OCI-LY7 (cell line): Measurements from ENCODE around the gene COMP. TPM values are rescaled to one million over a fixed set of nuclear protein-coding genes. Genes with fewer than 3 reads are reported as not detected.

Experiments used
- BruUV-seq: library from RNA; stranded (reverse); fragments of 400-500 nt; replicated peaks from 2 replicates; lab custom pipeline; 2021; lab: Mats Ljungman, UMichigan
- CTCF ChIA-PET: fragments of 300-600 bp; sonication (Branson Sonifier 250); formaldehyde crosslinking; loops from one replicate; lab custom pipeline; 2022; ENCODE audit warnings: antibody characterized with exemption; ENCODE audit not compliant: unreplicated experiment; lab: Charles Lee
- POLR2A ChIA-PET: fragments of 300-600 bp; sonication (Branson Sonifier 250); formaldehyde crosslinking; loops from one replicate; lab custom pipeline; 2022; ENCODE audit warnings: antibody characterized with exemption; lab: Charles Lee
- DNase-seq: peaks from one replicate; pipeline ENCODE4 v3.0.0-alpha.2; 2015; ENCODE audit warnings: low spot score
- H2AFZ ChIP-seq: fragments of 200-600 bp; sonication (generic), shearing (Covaris generic); 2 replicates; pipeline ENCODE4 v1.6.1; 2014; ENCODE audit warnings: mild to moderate bottlenecking, antibody characterized with exemption, low read length, moderate library complexity
- H3K27ac ChIP-seq: fragments of 200-600 bp; sonication (generic); 2 replicates; pipeline ENCODE4 v1.5.1; 2014; ENCODE audit warnings: mixed run types, low read depth, mild to moderate bottlenecking, moderate library complexity, low read length, inconsistent platforms; ENCODE audit not compliant: poor library complexity, severe bottlenecking
- H3K36me3 ChIP-seq: fragments of 200-600 bp; sonication (generic); 2 replicates; pipeline ENCODE4 v1.6.1; 2014; ENCODE audit warnings: mild to moderate bottlenecking, antibody characterized with exemption, low read length, moderate library complexity, mixed read lengths; ENCODE audit not compliant: insufficient read depth
- H3K4me1 ChIP-seq: fragments of 200-600 bp; sonication (generic); 2 replicates; pipeline ENCODE4 v1.5.1; 2014; ENCODE audit warnings: mild to moderate bottlenecking, low read length; ENCODE audit not compliant: insufficient read depth, poor library complexity, severe bottlenecking
- H3K4me2 ChIP-seq: fragments of 200-600 bp; sonication (generic); 2 replicates; pipeline ENCODE4 v1.6.1; 2014; ENCODE audit warnings: mild to moderate bottlenecking, low read length
- H3K4me3 ChIP-seq: fragments of 200-600 bp; sonication (generic); 2 replicates; pipeline ENCODE4 v1.5.1; 2014; ENCODE audit warnings: mild to moderate bottlenecking, low read depth, low read length; ENCODE audit not compliant: poor library complexity, severe bottlenecking
- H3K79me2 ChIP-seq: fragments of 200-600 bp; sonication (generic); 2 replicates; pipeline ENCODE4 v1.6.1; 2016; ENCODE audit warnings: low read depth, mild to moderate bottlenecking, low read length, moderate library complexity, mixed read lengths; ENCODE audit not compliant: insufficient read depth
- H3K9me2 ChIP-seq: fragments of 200-600 bp; sonication (generic); 2 replicates; pipeline ENCODE4 v1.6.1; 2016; ENCODE audit warnings: mild to moderate bottlenecking, low read length, mixed read lengths; ENCODE audit not compliant: insufficient read depth
- H3K9me3 ChIP-seq: fragments of 200-600 bp; sonication (generic); 2 replicates; pipeline ENCODE4 v1.6.1; 2014; ENCODE audit warnings: mild to moderate bottlenecking, mixed run types, low read length, mixed read lengths
- H4K20me1 ChIP-seq: fragments of 200-600 bp; sonication (generic); 2 replicates; pipeline ENCODE4 v1.6.1; 2014; ENCODE audit warnings: mild to moderate bottlenecking, antibody characterized with exemption, low read length, moderate library complexity, mixed read lengths; ENCODE audit not compliant: insufficient read depth
- CTCF ChIP-seq: fragments of 200-600 bp; sonication (generic); conservative IDR thresholded peaks from 2 replicates; pipeline ENCODE4 v1.5.1; 2014; ENCODE audit warnings: mild to moderate bottlenecking, antibody characterized with exemption, low read length, moderate library complexity, mixed read lengths
- EZH2phosphoT487 ChIP-seq: fragments of 200-600 bp; sonication (generic); IDR thresholded peaks from 2 replicates; pipeline ENCODE4 v1.6.1; 2018; ENCODE audit warnings: low read depth, borderline replicate concordance, mild to moderate bottlenecking, mixed run types, antibody characterized with exemption, low read length, moderate library complexity, mixed read lengths
- intact Hi-C: fragments of 100-400 bp; cut with micrococcal nuclease; formaldehyde crosslinking; loops from one replicate; pipeline ENCODE4 v1.10.0; 2022; ENCODE audit not compliant: unreplicated experiment
- total RNA-seq, 2 experiments: library from RNA; depleted of rRNA in 1 of 2; stranded (reverse); fragments of >200 nt in 1 of 2; shearing (Covaris generic) in 1 of 2; gene quantifications; 2 replicates each; pipeline ENCODE4 v1.2.3, GENCODE V29; 2014 to 2022

COMP gene
- total RNA-seq, 2 experiments from 2014 or later, result not detected

DNA sequence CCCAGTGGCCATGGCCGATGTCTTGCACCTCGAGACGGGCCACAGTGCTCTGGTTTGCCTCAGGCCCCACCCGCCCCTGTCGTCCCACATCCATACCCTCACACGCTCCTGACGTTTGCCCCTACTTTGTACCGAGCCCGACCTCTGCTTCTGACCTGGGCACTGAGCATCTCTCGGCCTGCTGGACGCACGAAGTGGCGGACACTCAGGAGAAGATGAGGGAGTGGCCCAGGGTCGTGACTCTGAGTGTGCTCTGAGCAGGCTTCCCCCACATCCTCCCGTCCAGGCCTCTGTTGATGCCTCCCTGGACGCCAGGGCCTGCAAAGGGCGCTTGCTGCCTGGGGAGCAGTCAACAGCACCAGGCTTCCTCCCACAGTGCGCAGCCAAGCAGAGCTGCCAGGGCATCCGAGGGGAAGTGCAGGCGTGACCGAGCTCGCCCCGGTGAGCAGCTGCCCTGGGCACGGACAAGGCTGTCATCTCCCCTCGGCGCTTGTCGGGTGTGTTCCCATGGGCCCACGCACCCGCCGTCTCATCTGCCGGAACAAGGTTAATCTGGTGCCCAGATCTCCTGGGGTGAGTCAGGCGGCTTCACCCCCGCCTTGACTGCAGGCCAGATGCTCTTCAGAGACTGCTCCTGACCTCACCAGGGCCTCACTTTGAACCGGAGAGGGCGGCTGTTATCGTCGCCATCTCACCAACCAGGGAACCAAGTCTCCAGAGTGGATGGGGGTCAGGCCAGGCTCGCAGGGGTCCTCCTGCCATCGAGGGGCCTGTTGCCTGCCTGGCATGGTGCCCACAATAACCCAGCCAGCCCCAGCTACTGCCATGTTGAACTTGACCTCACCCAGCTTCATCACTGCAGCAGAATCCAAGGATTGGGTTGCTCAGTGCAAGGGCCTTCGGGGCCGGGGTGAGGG is 27.2 kb downstream of the COMP start:
- Histone ChIP-seq H3K27ac (no peak overlapping the region), H3K36me3 (no peaks in the 10 kb centered on the region), H3K9me3 (no peaks in the 10 kb centered on the region), H4K20me1 (no peaks in the 10 kb centered on the region), H3K79me2 (no peaks in the 10 kb centered on the region), H3K9me2 (no peaks in the 10 kb centered on the region), H3K4me2 (no peak overlapping the region), H3K4me3 (no peak overlapping the region), H2AFZ (no peak overlapping the region), H3K4me1 (peaks cover 6% of the 10 kb centered on the region)
- intact Hi-C loops, result no loop called here
- no peak for DNase-seq
- TF ChIP-seq EZH2phosphoT487 (no peak), CTCF (no peak)
- ChIA-PET CTCF (no interaction called here), POLR2A (no interaction called here)
- no TSS peak for BruUV-seq

DNA sequence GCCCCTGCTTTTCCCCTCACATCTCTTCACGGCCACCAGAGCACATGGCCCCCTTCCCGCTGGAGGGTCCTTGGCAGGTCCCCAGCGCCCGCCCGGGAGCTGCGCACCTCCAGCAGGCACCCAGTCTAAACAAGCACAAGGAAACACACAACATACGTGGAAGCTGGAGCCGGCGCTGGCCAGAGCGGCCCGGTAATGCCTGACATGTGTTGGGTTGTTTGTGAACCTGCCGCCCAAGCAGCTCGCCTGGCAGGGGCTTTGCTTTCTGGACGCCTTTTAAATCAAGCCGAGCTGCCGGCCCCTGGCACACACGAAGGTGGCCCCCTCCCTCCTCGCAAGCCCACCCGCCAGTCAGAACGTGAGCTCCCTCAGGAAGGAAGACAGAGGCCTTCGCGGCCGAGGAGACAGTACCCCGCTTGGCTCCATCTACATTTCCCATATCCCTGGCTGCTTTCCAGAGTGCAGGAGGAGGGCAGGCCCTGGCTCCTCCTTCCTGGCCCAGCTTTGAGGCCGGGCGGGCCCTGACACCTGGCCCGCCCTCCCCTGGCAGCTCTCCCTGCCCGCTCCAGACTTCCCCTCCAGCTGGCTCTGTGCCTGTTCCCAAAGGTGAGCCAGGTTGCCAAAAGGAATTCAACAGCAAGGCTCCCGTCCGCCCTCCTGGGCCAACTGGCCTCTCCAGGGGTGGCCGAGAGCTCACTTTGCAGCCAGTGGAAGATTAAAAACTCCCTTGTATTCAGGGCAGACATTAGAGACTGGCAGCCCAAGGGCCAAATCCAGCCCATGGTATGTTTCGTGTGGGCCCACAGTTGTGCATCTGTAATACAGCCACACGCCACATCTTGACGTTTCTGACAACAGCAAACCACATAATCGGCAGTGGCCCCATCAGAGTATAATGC is 28.7 kb downstream of the COMP start:
- Histone ChIP-seq H3K4me2 (no peak overlapping the region), H3K4me1 (peaks cover 6% of the 10 kb centered on the region), H3K79me2 (no peaks in the 10 kb centered on the region), H3K36me3 (no peaks in the 10 kb centered on the region), H2AFZ (no peak overlapping the region), H4K20me1 (no peaks in the 10 kb centered on the region), H3K27ac (no peak overlapping the region), H3K9me2 (no peaks in the 10 kb centered on the region), H3K9me3 (no peaks in the 10 kb centered on the region), H3K4me3 (no peak overlapping the region)
- no TSS peak for BruUV-seq
- TF ChIP-seq EZH2phosphoT487, result no peak
- no peak for TF ChIP-seq CTCF
- intact Hi-C loops, result no loop called here
- no peak for DNase-seq
- POLR2A ChIA-PET, result no interaction called here
- CTCF ChIA-PET, result interaction anchor here (0.6 kb wide), 1 partner anchor 96 kb away, joined by 3 read pairs; no protein-coding TSS in a partner anchor
